Aorta (tissue), 5 donors: ENCODE data around the gene IL1RL1. TPM values are rescaled to one million over a fixed set of nuclear protein-coding genes. Genes with fewer than 3 reads are reported as not detected.

ENCODE experiments used
- ATAC-seq: fragments of 200-7000 bp; cut with Tn5 transposase; one replicate; pipeline ENCODE4 v1.9.1; 2022; ENCODE audit warnings: moderate library complexity; ENCODE audit not compliant: low FRiP score
- DNase-seq, 2 donors: peaks; one replicate each; pipeline ENCODE4 v3.0.0-alpha.2; 2020
- H3K27ac ChIP-seq, 2 donors: one replicate each; pipeline ENCODE4 v1.5.1; 2013; ENCODE audit warnings: low read length in 2 of 2, mild to moderate bottlenecking in 2 of 2, moderate library complexity in 2 of 2, control low read depth in 1 of 2, inconsistent platforms in 1 of 2, low read depth in 1 of 2
- H3K27me3 ChIP-seq, 2 donors: one replicate each; pipeline ENCODE4 v1.6.1; 2013; ENCODE audit warnings: control low read depth in 1 of 2, low read length in 1 of 2, mild to moderate bottlenecking in 1 of 2, moderate library complexity in 1 of 2; ENCODE audit not compliant: insufficient read depth in 2 of 2, control insufficient read depth in 1 of 2
- H3K36me3 ChIP-seq, 2 donors: one replicate each; pipeline ENCODE4 v1.6.1; 2013; ENCODE audit warnings: control low read depth in 1 of 2, low read length in 1 of 2, mild to moderate bottlenecking in 1 of 2; ENCODE audit not compliant: insufficient read depth in 2 of 2, control insufficient read depth in 1 of 2
- H3K4me1 ChIP-seq, 2 donors: one replicate each; pipeline ENCODE4 v1.6.1; 2013; ENCODE audit warnings: low read length in 2 of 2, control low read depth in 1 of 2, mild to moderate bottlenecking in 1 of 2, moderate library complexity in 1 of 2; ENCODE audit not compliant: insufficient read depth in 2 of 2, control insufficient read depth in 1 of 2
- H3K4me3 ChIP-seq, 2 donors: one replicate each; pipeline ENCODE4 v1.5.1; 2013; ENCODE audit warnings: low read length in 2 of 2, control low read depth in 1 of 2, mild to moderate bottlenecking in 1 of 2
- H3K9me3 ChIP-seq: one replicate; pipeline ENCODE4 v1.6.1; 2013; ENCODE audit warnings: mild to moderate bottlenecking, low read length; ENCODE audit not compliant: control insufficient read depth
- WGBS, 2 donors: extraction: QIAGEN DNeasy Blood & Tissue Kit; methylation state at CpG; one replicate each; pipeline ENCODE4 v1.1.7; 2013; 5-methylcytosine and 5-hydroxymethylcytosine counted together
- intact Hi-C, 2 donors: fragments of 100-400 bp; cut with DNase I; formaldehyde crosslinking; loops; one replicate each; pipeline versions ENCODE4 v1.14.2 to v1.15.0; 2022
- polyA plus RNA-seq, 2 donors: library from polyadenylated mRNA; stranded (reverse); fragments of 200-250 nt; gene quantifications; one replicate each; pipeline ENCODE4 v1.2.3, GENCODE V29; 2013
- total RNA-seq, 2 donors: library from RNA; stranded (reverse); fragmentation: NEBNext Ultra II Directional; extraction: Animal tissue kit (Norgen Biotek cat#: 25700); gene quantifications; one replicate each; pipeline ENCODE4 v1.2.1, GENCODE V29; 2021
- donor health status: healthy with polysubstance abuse.
- donor health status: Bipolar disorder and iron deficiency.
- donor health status: DM: no; HTN: no; CAD: no.
- donor health status: DM: no; HTN: no; CAD: no.
- donor health status: DM: yes; HTN: yes; CAD: no.

Gene IL1RL1
- total and polyA plus RNA-seq, 4 donors: 2.5 to 8.1 (median 7.2) TPM

DNA sequence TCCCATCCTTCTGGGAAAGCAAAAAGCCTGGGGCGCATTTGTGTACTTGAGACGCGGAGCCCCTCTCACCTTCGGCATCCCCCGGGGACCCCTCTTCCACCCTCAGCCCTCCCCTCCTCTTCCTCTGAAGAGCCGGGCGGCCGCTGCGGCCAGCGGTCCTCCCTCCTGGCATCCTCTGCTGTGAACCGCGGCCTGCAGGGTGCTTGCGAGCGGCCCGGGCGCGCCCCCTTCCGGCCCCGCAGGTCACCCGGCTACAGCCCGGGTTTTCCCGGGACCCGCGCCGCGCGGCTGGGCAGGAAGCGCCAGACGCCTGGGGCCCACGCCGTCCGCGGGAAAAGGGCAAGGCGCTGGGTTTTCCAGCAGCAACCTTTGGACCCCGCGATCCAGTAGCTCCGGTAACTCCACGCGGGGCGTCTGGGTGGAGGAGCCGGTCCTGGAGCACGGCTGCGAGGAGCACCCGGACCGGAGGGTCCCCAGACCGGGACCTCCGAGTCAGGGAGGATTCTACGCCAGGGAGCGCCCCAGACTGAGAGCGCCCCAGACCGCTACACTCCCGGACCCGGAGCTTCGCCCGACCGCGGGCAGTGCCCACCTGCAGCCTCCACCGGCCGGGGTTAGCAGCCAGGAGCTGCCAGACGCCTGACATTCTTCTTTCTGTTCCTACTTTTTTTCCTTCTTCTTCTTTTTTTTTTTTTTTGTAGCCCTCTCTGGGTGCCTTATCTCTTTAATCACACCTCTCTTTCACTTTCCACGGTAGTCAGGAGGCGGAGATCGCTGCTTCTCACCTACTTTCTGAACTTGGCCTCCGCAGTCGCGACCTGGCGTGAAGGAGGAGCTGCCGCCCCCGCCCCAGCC, 44.4 kb downstream of the IL1RL1 start, which contains the start of gene IL18R1:
Gene IL18R1 (plus strand): TSS at position 271 of the 855 bp plus-strand sequence. CDS start 6,865 bp downstream, outside the sequence.
- no peaks in the 10 kb centered on the region for H3K4me1 ChIP-seq
- peak; percentile 97 for ATAC-seq
- peak; percentile 86 to 93 for DNase-seq
- intact Hi-C loops: loop anchor here (5.0 to 10.0 kb wide), 4 partner anchors 101 to 351 kb away; no protein-coding TSS in a partner anchor
- H3K4me3 ChIP-seq: peak within 1 kb of the TSS; percentile 39 to 74
- no peaks in the 10 kb centered on the region for H3K36me3 ChIP-seq
- no peaks in the 10 kb centered on the region for H3K27me3 ChIP-seq
- 1 to 2% methylated on average over 63 to 69 of the region's 69 CpGs for WGBS, 2 donors
- no peaks in the 10 kb centered on the region for H3K9me3 ChIP-seq
- no peak within 1 kb of the TSS for H3K27ac ChIP-seq

DNA sequence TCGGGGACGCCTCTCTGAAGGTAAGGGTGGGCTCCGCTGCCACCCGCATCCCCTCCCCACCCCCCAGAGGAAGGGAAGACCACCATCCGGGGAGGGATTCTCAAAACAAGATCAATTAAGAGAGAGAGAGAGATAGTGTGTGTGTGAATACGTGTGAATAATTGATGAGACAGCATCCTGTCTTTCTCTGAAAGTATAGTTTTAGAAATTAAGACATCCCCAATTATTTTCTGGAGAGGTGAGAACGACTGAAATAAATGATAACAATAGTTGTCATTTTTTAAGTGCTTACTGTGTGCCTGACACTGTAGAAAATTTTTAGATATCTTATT, 45.0 kb downstream of the IL1RL1 start:
- Histone ChIP-seq H3K27ac (no peak overlapping the region), H3K27me3 (no peaks in the 10 kb centered on the region), H3K36me3 (no peaks in the 10 kb centered on the region), H3K4me3 (peak overlapping the region; percentile 39 to 74), H3K9me3 (no peaks in the 10 kb centered on the region), H3K4me1 (no peaks in the 10 kb centered on the region)
- intact Hi-C loops: loop anchor here (5.0 to 10.0 kb wide), 4 partner anchors 102 to 352 kb away; no protein-coding TSS in a partner anchor
- ATAC-seq: no peak
- no peak for DNase-seq
- WGBS, 2 donors: 9 to 16% methylated on average over 7 of the region's 7 CpGs

DNA sequence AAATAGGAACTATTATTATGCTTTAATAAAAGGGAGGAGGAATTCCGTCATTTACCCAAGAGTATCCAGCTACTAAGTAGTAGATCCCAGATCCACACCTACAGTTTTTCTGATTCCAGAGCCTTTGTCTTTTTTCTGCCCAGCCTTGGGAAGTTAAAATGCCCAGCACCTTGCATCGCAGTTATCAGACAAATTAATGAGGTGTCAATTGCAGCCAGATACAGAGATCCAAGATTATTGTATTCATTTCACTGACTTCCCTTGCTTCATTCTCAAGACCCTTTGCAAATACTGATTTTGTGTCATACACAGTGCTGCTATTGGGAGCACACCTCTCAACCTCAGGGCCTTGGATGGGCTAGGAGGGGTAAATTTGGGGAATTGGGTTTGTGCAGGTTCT, 45.4 kb downstream of the IL1RL1 start:
- no peak for DNase-seq
- H3K27ac ChIP-seq: no peak overlapping the region
- intact Hi-C loops: loop anchor here (5.0 to 10.0 kb wide), 4 partner anchors 102 to 352 kb away; no protein-coding TSS in a partner anchor
- no peaks in the 10 kb centered on the region for H3K27me3 ChIP-seq
- no peak for ATAC-seq
- no peaks in the 10 kb centered on the region for H3K36me3 ChIP-seq
- H3K9me3 ChIP-seq: no peaks in the 10 kb centered on the region
- no peak overlapping the region for H3K4me3 ChIP-seq
- no peaks in the 10 kb centered on the region for H3K4me1 ChIP-seq
- WGBS, 2 donors: 74 to 83% methylated on average over 2 of the region's 2 CpGs

DNA sequence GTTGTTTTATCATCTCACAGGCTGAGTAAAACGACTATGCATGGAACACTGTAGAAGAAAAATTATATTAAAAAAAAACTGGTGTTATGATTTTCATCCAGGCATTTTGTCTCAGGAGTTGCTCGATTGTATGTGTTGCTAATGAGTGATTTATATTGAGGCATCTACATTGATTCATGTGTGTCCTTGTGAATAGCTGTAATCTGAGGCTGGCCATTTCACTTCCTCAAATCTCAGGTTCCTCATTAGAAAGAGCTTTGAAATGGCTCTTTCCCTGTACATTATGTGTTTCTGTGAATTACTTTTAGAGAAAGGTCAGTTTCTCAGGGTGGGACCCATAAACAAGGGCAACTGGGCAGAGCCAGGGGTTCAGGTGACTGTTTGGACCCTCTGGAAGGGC, 46.6 kb downstream of the IL1RL1 start:
- Histone ChIP-seq H3K4me3 (no peak overlapping the region), H3K9me3 (no peaks in the 10 kb centered on the region), H3K36me3 (no peaks in the 10 kb centered on the region), H3K27ac (no peak overlapping the region), H3K27me3 (no peaks in the 10 kb centered on the region), H3K4me1 (no peaks in the 10 kb centered on the region)
- DNase-seq (no peak), ATAC-seq (no peak)
- intact Hi-C loops: loop anchor here (5.0 to 10.0 kb wide), 4 partner anchors 103 to 353 kb away; no protein-coding TSS in a partner anchor
- WGBS, 2 donors: 61% methylated on average over 2 of the region's 2 CpGs

DNA sequence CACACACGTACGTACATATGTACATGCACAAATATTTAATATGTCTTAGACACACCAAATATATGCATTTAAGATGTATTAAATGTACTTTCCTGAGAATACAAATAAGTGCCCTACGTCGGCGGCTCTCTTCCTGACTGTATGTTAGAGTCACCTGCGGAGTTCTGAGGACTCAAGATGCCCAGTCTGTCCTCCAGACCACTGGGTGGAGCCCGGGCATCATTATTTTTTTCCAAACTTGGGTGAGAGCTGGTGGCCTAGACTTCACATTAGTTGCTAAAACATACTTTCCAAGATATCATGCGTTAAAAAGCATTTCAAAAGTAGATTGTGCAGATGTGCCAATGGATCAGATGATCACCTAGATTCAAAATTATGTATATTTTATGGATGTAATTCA, 47.1 kb downstream of the IL1RL1 start:
- H3K36me3 ChIP-seq: no peaks in the 10 kb centered on the region
- no peak overlapping the region for H3K4me3 ChIP-seq
- intact Hi-C loops: loop anchor here (5.0 to 10.0 kb wide), 4 partner anchors 104 to 354 kb away; no protein-coding TSS in a partner anchor
- no peak overlapping the region for H3K27ac ChIP-seq
- ATAC-seq (no peak), DNase-seq (no peak)
- WGBS, 2 donors: 90 to 93% methylated on average over 8 of the region's 8 CpGs
- H3K4me1 ChIP-seq: no peaks in the 10 kb centered on the region
- H3K9me3 ChIP-seq: no peaks in the 10 kb centered on the region
- no peaks in the 10 kb centered on the region for H3K27me3 ChIP-seq

DNA sequence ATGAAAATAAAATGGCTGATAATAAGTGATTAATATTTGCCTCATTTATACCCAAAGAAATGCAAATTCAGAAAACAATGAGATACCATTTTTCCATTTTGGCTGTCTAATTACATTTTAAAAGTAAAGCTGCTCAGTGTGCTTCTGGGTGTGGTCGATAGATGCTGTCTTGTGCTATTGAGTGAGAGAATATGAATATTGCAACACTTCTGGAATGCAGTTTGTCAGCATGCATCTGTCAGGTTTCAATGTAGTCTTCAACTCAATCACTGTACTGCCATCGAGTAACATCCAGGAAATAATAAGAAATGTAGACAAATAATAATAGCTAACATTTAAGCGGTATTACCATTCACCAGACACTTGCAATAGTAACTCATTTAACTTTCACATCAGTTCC, 48.2 kb downstream of the IL1RL1 start:
- WGBS, 2 donors: 93 to 95% methylated on average over 3 of the region's 3 CpGs
- intact Hi-C loops: loop anchor here (5.0 to 10.0 kb wide), 4 partner anchors 105 to 355 kb away; no protein-coding TSS in a partner anchor
- no peaks in the 10 kb centered on the region for H3K9me3 ChIP-seq

DNA sequence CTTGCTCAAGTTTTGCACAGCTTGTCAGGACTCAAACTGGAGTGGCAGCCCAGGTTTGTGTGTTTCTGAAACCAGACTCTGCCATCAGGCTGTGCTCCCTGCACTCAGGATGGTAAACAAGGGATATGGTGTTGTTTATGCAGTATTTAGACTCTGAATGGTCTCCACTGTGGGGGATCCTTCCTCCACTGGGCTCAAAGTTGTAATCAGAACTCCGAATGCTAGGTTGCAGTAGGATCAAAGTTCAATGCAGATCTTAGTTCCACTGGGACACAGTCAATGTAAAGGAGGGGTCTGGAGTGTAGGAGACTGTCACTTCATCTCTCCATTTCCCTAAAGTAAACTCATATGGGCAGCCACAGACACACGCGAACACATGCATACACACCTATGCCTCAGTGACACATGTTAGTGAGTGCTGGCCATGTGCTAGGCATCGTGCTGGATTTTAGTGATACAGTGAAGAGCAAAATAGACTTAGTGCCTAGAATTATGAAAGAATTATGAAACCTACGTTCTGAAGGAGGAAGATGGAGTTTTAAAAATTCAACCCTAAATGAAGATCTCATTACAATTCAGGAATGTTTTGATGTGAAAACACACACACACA, 50.4 kb downstream of the IL1RL1 start:
- WGBS, 2 donors: 72 to 85% methylated on average over 5 of the region's 5 CpGs
- ATAC-seq (no peak), DNase-seq (no peak)
- Histone ChIP-seq H3K4me1 (no peaks in the 10 kb centered on the region), H3K27me3 (no peaks in the 10 kb centered on the region), H3K4me3 (no peak overlapping the region), H3K9me3 (peaks cover 2% of the 10 kb centered on the region), H3K36me3 (no peaks in the 10 kb centered on the region), H3K27ac (no peak overlapping the region)
- intact Hi-C loops: no loop called here

More for the DNA sequence above, 48.2 kb downstream of the IL1RL1 start:
- DNase-seq (no peak), ATAC-seq (no peak)
- Histone ChIP-seq H3K27me3 (no peaks in the 10 kb centered on the region), H3K36me3 (no peaks in the 10 kb centered on the region), H3K27ac (no peak overlapping the region), H3K4me3 (no peak overlapping the region), H3K4me1 (no peaks in the 10 kb centered on the region)

DNA sequence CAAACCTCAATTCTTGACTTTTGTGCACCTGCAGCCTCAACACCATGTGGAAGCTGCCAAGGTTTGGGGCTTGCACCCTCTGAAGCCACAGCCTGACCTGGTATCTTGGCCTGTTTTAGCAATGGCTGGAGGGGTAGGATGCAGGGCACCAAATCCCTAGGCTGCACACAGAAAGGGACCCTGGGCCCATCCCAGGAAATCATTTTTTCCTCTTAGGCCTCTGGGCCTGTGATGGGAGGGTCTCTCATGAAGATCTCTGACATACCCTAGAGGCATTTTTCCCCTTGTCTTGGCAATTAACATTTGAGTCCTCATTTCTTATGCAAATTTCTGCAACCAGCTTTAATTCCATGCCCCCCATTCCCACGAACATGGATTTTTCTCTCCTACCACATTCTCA, 54.4 kb downstream of the IL1RL1 start:
- H3K27ac ChIP-seq: no peak overlapping the region
- intact Hi-C loops: no loop called here
- H3K4me3 ChIP-seq: no peak overlapping the region
- no peaks in the 10 kb centered on the region for H3K36me3 ChIP-seq
- ATAC-seq (no peak), DNase-seq (no peak)
- 92 to 94% methylated on average over 1 of the region's 1 CpG for WGBS, 2 donors
- H3K9me3 ChIP-seq: peaks cover 2% of the 10 kb centered on the region
- H3K4me1 ChIP-seq: no peaks in the 10 kb centered on the region
- no peaks in the 10 kb centered on the region for H3K27me3 ChIP-seq
